Measurements from ENCODE around the gene PCDHGA5.
"Not testable (repeated sequence)": the region's sequence is repeated elsewhere in the genome, so short reads cannot be mapped to it uniquely, and the experiment has no call there.

GRCh38 chr5:141394401-141395187 is 30.6 kb downstream of the PCDHGA5 start:
- not testable (repeated sequence) for TF ChIP-seq CTCF (IDR thresholded peaks at IDR 0.05 in 8 of 11, conservative IDR thresholded peaks at IDR 0.05 in 3 of 11); POLR2A (IDR thresholded peaks at IDR 0.05)

Measured in spleen (tissue), 7 donors.